A549 treated with AZD9567 at 1 μM for 4 hours (cell line): Measurements from ENCODE around the gene RRBP1. TPM values are rescaled to one million over a fixed set of nuclear protein-coding genes. Genes with fewer than 3 reads are reported as not detected.

Experiments used
- total RNA-seq: library from RNA; stranded (reverse); fragments of 200-300 nt; extraction: Qiagen RNA extraction; gene quantifications from 5 replicates; pipeline ENCODE4 v1.2.3, GENCODE V29; 2022; ENCODE audit not compliant: insufficient read depth

RRBP1 gene
- 97.5 to 146 TPM (median 135 TPM) in 5 replicates for total RNA-seq

GRCh38 chr20:17682103-17682888 is at the start of gene RRBP1:
Gene RRBP1, minus strand, starts transcription at chr20:17682242. Its CDS starts 21,735 bp downstream, at chr20:17660507.

GRCh38 chr20:17699931-17700351 is 17.9 kb upstream of the RRBP1 start, which contains the start of gene BANF2:
Gene BANF2, plus strand, starts transcription at chr20:17699966. Its CDS starts 25,060 bp downstream, at chr20:17725026.

GRCh38 chr20:17569616-17570346 is 112.3 kb downstream of the RRBP1 start, which contains the start of gene DSTN:
Gene DSTN, plus strand, starts transcription at chr20:17570075. Its CDS starts 134 bp downstream, at chr20:17570209.

Other genes starting within 250 kb of the RRBP1 start
- gene BFSP1, start 150.9 kb downstream of the RRBP1 start, total RNA-seq = 3.2 to 5.0 TPM (median 4.1 TPM) in 5 replicates
- gene DSTN, start 112.2 kb downstream of the RRBP1 start, total RNA-seq = 634 to 887 TPM (median 685 TPM) in 5 replicates
- not detected in 5 replicates for gene BANF2, start 17.7 kb upstream of the RRBP1 start, total RNA-seq